NAMALWA (cell line): ENCODE data around the gene TPPP.

Source experiments
- DNase-seq: peaks from one replicate; pipeline ENCODE4 v3.0.0-alpha.2; 2015; ENCODE audit warnings: low spot score

Gene TPPP

DNA sequence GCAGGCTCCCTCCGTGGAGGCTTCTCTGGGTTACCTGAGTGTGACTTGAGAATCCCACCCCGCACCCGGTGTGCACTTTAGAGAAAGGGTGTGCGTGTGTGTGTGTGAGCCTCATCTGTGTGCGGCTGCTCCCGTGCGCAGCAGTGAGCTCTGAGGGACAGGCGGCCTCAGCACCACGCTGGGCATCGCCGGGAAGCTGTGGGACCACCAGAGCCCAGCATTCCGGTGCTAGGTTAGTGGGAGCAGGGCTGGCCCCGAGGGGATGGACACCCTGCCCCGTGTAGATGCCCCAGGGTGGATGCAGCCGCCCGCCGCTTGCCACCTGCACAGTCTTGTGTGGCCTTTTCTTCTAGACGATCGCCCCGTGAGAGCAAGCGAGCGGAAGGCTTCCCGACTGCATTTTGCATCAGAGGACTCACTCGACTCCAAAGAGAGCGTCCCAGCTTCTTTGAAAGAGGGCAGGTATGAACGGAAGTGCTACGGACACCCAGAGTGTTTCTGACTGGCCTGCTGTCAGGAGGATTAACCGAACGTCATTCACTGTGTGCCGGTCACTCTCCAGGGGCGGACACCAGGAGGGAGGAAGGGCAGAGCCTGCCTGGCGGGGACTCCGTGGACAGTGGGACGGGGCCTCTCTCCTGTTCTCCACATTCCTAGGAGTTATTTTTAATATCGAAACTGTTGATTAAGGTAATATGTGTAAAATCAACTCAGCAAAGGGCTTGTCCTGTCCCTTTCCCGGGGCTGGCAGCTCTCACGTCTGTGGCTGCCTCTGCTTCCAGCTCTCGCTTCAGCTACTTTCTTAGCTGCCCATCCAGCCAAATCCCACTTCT is 68.8 kb downstream of the TPPP start:
- DNase-seq = no peak

GRCh38 chr5:623531-623930 is 69.6 kb downstream of the TPPP start:
- DNase-seq = no peak

DNA sequence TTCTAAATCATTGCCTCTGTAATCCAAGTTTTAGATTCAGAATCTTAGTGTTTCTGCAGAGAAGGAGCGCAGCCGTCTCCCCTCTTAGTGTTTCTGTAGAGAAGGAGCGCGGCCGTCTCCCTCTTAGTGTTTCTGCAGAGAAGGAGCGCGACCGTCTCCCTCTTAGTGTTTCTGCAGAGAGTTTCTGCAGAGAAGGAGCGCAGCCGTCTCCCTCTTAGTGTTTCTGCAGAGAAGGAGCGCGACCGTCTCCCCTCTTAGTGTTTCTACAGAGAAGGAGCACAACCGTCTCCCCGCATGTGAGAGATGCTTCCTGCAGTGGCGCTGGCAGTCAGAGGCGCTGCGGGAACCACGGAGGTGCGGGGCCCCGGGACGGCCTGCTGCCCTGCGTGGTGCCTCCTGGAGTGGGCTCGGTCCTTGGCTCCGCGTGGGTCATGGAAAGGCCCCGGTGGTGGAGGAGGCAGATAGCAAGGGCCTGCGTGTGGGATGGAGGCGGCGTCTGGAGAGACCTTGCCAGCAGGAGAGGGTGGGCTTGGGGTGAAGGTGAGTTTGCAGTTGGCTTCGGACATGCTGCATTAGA is 70.1 kb downstream of the TPPP start:
- DNase-seq = no peak

DNA sequence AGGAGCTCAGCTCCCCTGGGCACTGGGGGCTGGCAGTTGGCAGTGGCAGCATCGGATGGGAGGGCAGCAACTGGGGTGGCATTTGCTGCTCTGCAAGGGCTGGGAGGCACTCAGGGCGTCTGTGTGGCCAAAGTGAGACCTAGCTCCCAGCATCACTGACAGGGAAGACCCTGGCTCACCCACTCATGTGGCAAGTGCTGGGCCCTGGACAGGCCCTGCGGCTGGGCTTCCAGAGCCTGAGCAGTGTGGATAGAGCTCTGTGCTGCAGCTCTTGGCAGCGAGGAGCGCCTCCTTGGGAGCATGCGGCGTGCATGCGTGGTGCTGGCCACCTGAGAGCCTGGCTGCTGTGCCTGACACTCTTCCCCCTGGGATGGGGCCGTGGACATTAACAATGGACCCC is 70.8 kb downstream of the TPPP start:
- no peak for DNase-seq

DNA sequence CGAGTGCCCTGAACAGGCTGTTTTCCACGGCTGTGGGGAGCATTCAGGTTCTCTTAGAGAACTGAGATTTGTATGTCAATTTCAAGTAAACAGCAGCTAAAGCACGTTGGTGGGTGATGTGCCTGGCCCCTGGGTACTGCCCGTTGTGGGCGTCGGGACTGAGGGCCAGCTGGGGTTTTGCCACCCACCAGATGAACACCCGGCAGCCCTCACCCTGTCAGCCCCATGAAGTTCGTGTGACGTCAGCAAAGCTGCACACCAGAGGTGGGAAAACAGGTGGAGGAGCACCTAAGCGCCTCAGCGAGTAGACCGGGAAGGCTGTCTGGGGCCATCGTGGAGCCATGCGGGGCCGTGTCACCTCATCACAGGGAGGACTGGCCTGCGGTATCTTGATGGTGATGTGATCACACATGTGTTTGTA is 71.8 kb downstream of the TPPP start:
- no peak for DNase-seq

- DNase-seq = no peak
Observed at GRCh38 chr5:620586-621180, 72.5 kb downstream of the TPPP start.

GRCh38 chr5:620152-620551 is 73.0 kb downstream of the TPPP start:
- DNase-seq = no peak

GRCh38 chr5:619444-619843 is 73.7 kb downstream of the TPPP start:
- DNase-seq = no peak

DNA sequence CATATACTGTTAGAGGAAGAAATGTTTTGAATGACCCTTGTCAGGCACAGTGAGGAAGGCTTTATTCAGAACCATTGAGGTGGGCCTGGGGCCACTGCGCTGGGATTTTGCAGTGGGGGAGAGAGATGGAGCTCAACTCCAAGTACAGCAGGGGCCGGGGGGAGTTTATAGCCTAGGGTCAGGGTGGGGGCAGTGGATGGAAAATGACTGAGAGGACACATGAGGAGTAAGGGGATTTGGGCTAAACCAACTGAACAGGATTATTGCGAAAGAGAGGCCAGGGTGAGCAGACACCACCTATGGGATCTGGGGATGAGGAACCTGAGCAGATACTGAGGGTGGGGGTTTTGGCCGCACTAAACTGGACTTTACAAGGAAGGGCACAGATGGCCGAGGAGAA is 74.7 kb downstream of the TPPP start:
- no peak for DNase-seq

- no peak for DNase-seq
Observed at GRCh38 chr5:617896-618295, 75.3 kb downstream of the TPPP start.

- no peak for DNase-seq
Observed at GRCh38 chr5:616484-617039, 76.6 kb downstream of the TPPP start.

DNA sequence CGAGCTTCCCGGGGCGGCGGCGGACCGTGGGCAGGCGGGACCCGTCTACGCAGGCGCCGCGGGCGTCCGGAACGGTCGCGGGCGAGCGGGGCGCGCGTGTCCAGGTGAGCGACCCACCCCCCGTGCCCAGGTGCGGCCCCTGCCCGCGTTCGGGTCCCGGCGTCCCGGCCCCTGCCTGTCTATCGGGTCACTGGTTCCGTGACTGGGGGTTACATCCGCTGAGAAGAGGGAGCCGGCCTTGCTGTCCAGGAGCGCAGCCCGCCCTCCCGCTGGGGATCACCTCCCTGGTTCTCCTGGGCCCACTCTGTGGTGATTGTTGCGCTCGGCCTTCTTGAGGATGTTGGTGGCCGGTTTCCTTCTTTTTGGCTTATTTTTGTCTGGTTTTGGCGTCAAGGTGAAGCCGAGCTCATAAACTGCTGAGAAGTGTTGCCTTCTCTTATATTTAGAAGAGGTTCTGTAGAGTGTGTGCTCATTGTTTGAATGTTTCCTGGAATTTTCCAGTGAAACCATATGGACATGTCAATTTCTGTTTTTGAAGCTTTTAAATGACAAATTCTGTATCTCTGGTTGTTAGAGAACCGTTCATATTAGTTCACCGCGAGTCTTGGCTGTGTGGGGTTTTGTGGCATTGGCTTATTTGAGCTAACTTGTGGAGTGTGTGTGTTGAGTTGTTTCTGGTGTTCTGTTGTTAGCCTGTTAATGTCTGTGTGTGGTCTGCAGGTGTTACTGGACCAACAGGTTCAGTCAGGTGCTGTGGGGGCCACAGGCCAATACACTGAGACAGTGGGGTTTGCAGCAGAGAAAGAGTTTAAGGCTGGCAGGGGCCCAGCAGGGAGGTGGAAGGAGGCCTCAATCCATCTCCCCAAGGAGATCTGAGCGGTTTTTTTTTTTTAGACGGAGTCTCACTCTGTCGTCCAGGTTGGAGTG is 80.4 kb downstream of the TPPP start:
- DNase-seq = peak; percentile 57

GRCh38 chr5:611731-612486 is 81.2 kb downstream of the TPPP start, which contains the start of gene CEP72:
CEP72 (plus strand) TSS chr5:612340; CDS start chr5:612362, 22 bp downstream.
- DNase-seq = peak; percentile 96

DNA sequence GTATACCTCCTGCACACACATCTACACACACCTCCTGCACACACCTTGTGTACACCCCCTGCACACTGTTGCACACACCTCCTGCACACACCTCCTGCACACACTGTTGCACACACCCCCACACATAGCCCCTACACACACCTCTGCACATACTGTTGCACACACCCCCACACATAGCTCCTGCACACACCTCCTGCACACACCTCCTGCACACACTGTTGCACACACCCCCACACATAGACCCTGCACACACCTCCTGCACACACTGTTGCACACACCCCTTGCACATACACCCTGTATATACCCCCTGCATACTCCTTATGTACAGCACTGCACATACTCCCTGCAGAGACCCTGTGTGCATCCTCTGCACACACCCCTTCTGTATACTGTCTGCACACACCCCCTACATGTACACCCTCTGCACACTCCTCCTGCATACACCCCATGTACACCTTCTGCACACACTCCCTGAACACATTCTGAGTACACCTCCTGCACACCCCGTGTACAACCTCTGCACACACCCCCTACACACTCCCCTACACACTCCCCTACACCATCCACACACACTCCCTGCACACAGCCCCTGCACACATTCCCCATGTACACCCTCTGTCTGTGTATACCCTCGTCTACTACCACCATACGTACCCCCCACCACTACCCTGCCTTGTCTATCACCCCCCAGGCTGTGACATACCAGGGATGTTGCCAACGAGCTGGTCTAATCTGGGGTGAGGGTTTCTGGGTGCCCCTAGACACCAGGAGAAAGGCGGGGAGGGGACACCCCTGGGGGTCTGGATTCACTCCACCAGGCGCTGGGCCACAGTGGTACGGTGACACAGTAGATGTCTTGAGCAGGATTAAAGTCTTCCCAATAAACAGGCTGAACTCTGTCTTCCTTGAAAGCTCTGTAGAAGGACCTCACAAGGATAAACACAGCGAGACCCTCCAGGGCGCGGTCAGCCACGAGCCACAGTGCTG is 82.1 kb downstream of the TPPP start:
- no peak for DNase-seq

- DNase-seq = no peak
Observed at GRCh38 chr5:610011-610743, 83.0 kb downstream of the TPPP start.
